ENCODE data around the gene GAL3ST2. TPM values are rescaled to one million over a fixed set of nuclear protein-coding genes. Genes with fewer than 3 reads are reported as not detected.

Gene GAL3ST2
- total and polyA plus RNA-seq, 2 of the 8 experiments (the other 6 are each of a cell fraction or from before 2014, with no cell fraction given): not detected

GRCh38 chr2:241748468-241749256, 28.0 kb upstream of the GAL3ST2 start:
- Histone ChIP-seq H3K79me2 (ENCODE audit: control insufficient read depth in 1 of 2, insufficient read depth in 2 of 2, low read length in 2 of 2) (no peaks in the 10 kb centered on the region), H3K27me3 (replicated peaks in 1 of 4; ENCODE audit: control insufficient read depth in 3 of 4, extremely low read depth in 1 of 4, insufficient read depth in 3 of 4, low read length in 3 of 4) (no peaks in the 10 kb centered on the region), H2BK5ac (ENCODE audit: low read depth, low read length) (no peak overlapping the region; the same call in 1 of the 2 replicates), H3K9me3 (ENCODE audit: insufficient read depth in 2 of 2, low read depth in 1 of 2, low read length in 1 of 2) (no peaks in the 10 kb centered on the region), H3K23me2 (ENCODE audit: low read depth, low read length) (no peaks in the 10 kb centered on the region), H2AFZ (ENCODE audit: low read length) (no peak overlapping the region), H3K23ac (ENCODE audit: insufficient read length) (no peak overlapping the region), H3K27ac (ENCODE audit: low read depth, low read length) (no peak overlapping the region), H3K4ac (replicated peaks; ENCODE audit: insufficient read length, low read depth, low read length) (no peak overlapping the region), H2BK20ac (ENCODE audit: low read length) (no peak overlapping the region), H3K4me1 (replicated peaks in 1 of 4; ENCODE audit: control insufficient read depth in 3 of 4, insufficient read depth in 4 of 4, low read length in 3 of 4) (no peaks in the 10 kb centered on the region), H2BK120ac (replicated peaks; ENCODE audit: low read depth, low read length) (no peak overlapping the region), H2AK5ac (ENCODE audit: low read depth, low read length) (no peak overlapping the region), H3K79me1 (ENCODE audit: low read depth, low read length) (no peaks in the 10 kb centered on the region), H3K14ac (ENCODE audit: insufficient read length) (no peak overlapping the region), H4K91ac (replicated peaks; ENCODE audit: insufficient read length, low read length) (no peak overlapping the region), H3K36me3 (ENCODE audit: control insufficient read depth in 2 of 4, insufficient read depth in 4 of 4, low read length in 3 of 4) (peaks cover 0 to 4% (median 0%) of the 10 kb centered on the region in 4 experiments; a peak in 3 of 8 replicates), H2BK12ac (ENCODE audit: low read depth, low read length) (no peak overlapping the region), H4K8ac (ENCODE audit: extremely low read depth, insufficient read depth, low read length) (no peak overlapping the region), H3K56ac (replicated peaks; ENCODE audit: insufficient read length, low read depth, low read length) (no peak overlapping the region), H3K4me2 (ENCODE audit: insufficient read depth in 1 of 2, low read depth in 2 of 2, low read length in 2 of 2) (no peak overlapping the region), H2BK15ac (ENCODE audit: low read length) (no peak overlapping the region), H3K4me3 (ENCODE audit: extremely low read depth in 1 of 4, insufficient read depth in 2 of 4, low read depth in 3 of 4, low read length in 4 of 4) (no peak overlapping the region), H4K5ac (ENCODE audit: insufficient read length, low read depth, low read length) (no peak overlapping the region), H3K9ac (replicated peaks in 1 of 4; ENCODE audit: extremely low read depth in 1 of 4, low read depth in 3 of 4, low read length in 3 of 4) (no peak overlapping the region), H4K20me1 (replicated peaks in 1 of 2; ENCODE audit: control insufficient read depth in 1 of 2, insufficient read depth in 2 of 2, low read length in 2 of 2) (peaks cover 0 to 6% of the 10 kb centered on the region in 2 experiments), H3K18ac (ENCODE audit: extremely low read depth, low read length) (no peak overlapping the region)
- WGBS, 2 experiments (ENCODE audit: extremely low coverage in 1 of 2, insufficient coverage in 1 of 2, insufficient read length in 1 of 2, insufficient replicate concordance in 2 of 2, low coverage in 1 of 2, low lambda C conversion rate in 2 of 2, missing lambda C conversion rate in 1 of 2): 89% methylated on average over 29 of the region's 32 CpGs; no CpG with 5 or more reads in 1 of the 2 experiments
- POLR2A ChIA-PET (ENCODE audit: partially characterized antibody): no interaction called here
- CTCF ChIA-PET (ENCODE audit: partially characterized antibody): no interaction called here
- FAIRE-seq: no peak
- DNase-seq (ENCODE audit: low read depth in 1 of 2, low spot score in 2 of 2): no peak
- TF ChIP-seq HDAC2 (IDR thresholded peaks at IDR 0.05; ENCODE audit: borderline replicate concordance in 1 of 2, low read depth in 2 of 2, low read length in 2 of 2) (no peak), ATF3 (IDR thresholded peaks at IDR 0.05; ENCODE audit: insufficient read depth, low read depth, low read length) (no peak), KDM5A (IDR thresholded peaks at IDR 0.05; ENCODE audit: low read length) (no peak), SIN3A (conservative IDR thresholded peaks at IDR 0.05 in 1 of 2, IDR thresholded peaks at IDR 0.05 in 1 of 2; ENCODE audit: low read depth in 1 of 2, low read length in 2 of 2) (no peak), CHD1 (IDR thresholded peaks at IDR 0.05; ENCODE audit: low read depth, low read length) (no peak), TCF12 (IDR thresholded peaks at IDR 0.05; ENCODE audit: low read depth, low read length) (no peak)

Data from H1 (cell line).